Endothelial cell of umbilical vein (primary cell): ENCODE measurements around the gene RGS9BP. TPM values are rescaled to one million over a fixed set of nuclear protein-coding genes. Genes with fewer than 3 reads are reported as not detected.

Source experiments
- BruUV-seq: library from RNA; stranded (reverse); fragments of 400-500 nt; replicated peaks from 2 replicates; lab custom pipeline; 2021; lab: Mats Ljungman, UMichigan
- CTCF ChIA-PET: fragments of 300-600, 350-600 bp; sonication (Branson Sonifier 250); formaldehyde crosslinking; loops from one replicate; lab custom pipeline; 2021; ENCODE audit warnings: antibody characterized with exemption, inconsistent platforms; lab: Charles Lee
- POLR2A ChIA-PET: fragments of 300-600, 350-600 bp; sonication (Branson Sonifier 250); formaldehyde crosslinking; loops from one replicate; lab custom pipeline; 2021; ENCODE audit warnings: antibody characterized with exemption, inconsistent platforms; lab: Charles Lee
- DNase-seq: peaks from one replicate; pipeline ENCODE4 v3.0.0-alpha.2; 2011; ENCODE audit warnings: low read depth, low spot score
- FAIRE-seq: peaks from 2 replicates; lab custom pipeline; 2011; peaks lifted over from hg19 to GRCh38; lab: Jason Lieb, UNC
- H2AFZ ChIP-seq: 2 replicates; pipeline ENCODE4 v1.6.0; 2012; ENCODE audit warnings: low read depth, low read length, control low read depth, inconsistent platforms
- H3K27ac ChIP-seq: 2 replicates; pipeline ENCODE4 v1.5.1; 2011; ENCODE audit warnings: low read depth, mild to moderate bottlenecking, control low read depth, low read length, moderate library complexity; ENCODE audit not compliant: insufficient read depth
- H3K27me3 ChIP-seq, 2 experiments: 2 replicates each; pipeline versions ENCODE4 v1.6.0 to v1.6.1; 2011; ENCODE audit warnings: low read length in 2 of 2, mixed read lengths in 1 of 2; ENCODE audit not compliant: control insufficient read depth in 2 of 2, insufficient read depth in 2 of 2
- H3K36me3 ChIP-seq, 2 experiments: 2 replicates in 1 of 2; 3 replicates in 1 of 2; pipeline ENCODE4 v1.5.1; 2011; ENCODE audit warnings: low read length in 2 of 2, mild to moderate bottlenecking in 1 of 2, moderate library complexity in 1 of 2; ENCODE audit not compliant: control insufficient read depth in 2 of 2, insufficient read depth in 2 of 2; ENCODE audit errors: extremely low read depth in 1 of 2
- H3K4me1 ChIP-seq: 3 replicates; pipeline ENCODE4 v1.5.1; 2011; ENCODE audit warnings: mild to moderate bottlenecking, low read length; ENCODE audit not compliant: control insufficient read depth, insufficient read depth; ENCODE audit errors: extremely low read depth
- H3K4me2 ChIP-seq: 2 replicates; pipeline ENCODE4 v1.6.1; 2011; ENCODE audit warnings: low read length, control low read depth, mixed read lengths; ENCODE audit not compliant: insufficient read depth
- H3K4me3 ChIP-seq, 3 experiments: fragments of 200-600 bp in 1 of 3; sonication (generic), shearing (Covaris generic) in 1 of 3; replicated peaks in 1 of 3; 2 replicates each; pipeline ENCODE4 v1.5.1; 2011 to 2016; ENCODE audit warnings: control low read depth in 3 of 3, low read length in 3 of 3, mild to moderate bottlenecking in 2 of 3, inconsistent platforms in 1 of 3, low read depth in 1 of 3, moderate library complexity in 1 of 3; ENCODE audit not compliant: insufficient read depth in 1 of 3
- H3K79me2 ChIP-seq: 2 replicates; pipeline ENCODE4 v1.6.0; 2012; ENCODE audit warnings: low read length, inconsistent platforms; ENCODE audit not compliant: control insufficient read depth, insufficient read depth
- H3K9ac ChIP-seq: replicated peaks from 2 replicates; pipeline ENCODE3; 2011; ENCODE audit warnings: low read length, control low read depth; ENCODE audit not compliant: insufficient read depth; ENCODE audit errors: extremely low read depth
- H3K9me1 ChIP-seq: replicated peaks from 3 replicates; pipeline ENCODE4 v1.6.0; 2011; ENCODE audit warnings: mild to moderate bottlenecking, low read length; ENCODE audit not compliant: control insufficient read depth, insufficient read depth; ENCODE audit errors: extremely low read depth
- H3K9me3 ChIP-seq: replicated peaks from 2 replicates; pipeline ENCODE4 v1.5.1; 2012; ENCODE audit warnings: low read length, inconsistent platforms; ENCODE audit not compliant: control insufficient read depth, insufficient read depth
- H4K20me1 ChIP-seq: replicated peaks from 2 replicates; pipeline ENCODE3; 2011; ENCODE audit warnings: mild to moderate bottlenecking, low read length; ENCODE audit not compliant: control insufficient read depth, insufficient read depth; ENCODE audit errors: extremely low read depth
- EZH2 ChIP-seq: IDR thresholded peaks from 2 replicates; pipeline ENCODE4 v1.6.1; 2012; ENCODE audit warnings: borderline replicate concordance, low read depth, mild to moderate bottlenecking, moderate library complexity, low read length, inconsistent platforms; ENCODE audit not compliant: severe bottlenecking
- FOS ChIP-seq: IDR thresholded peaks from 2 replicates; pipeline ENCODE4 v1.6.1; 2011; ENCODE audit warnings: mild to moderate bottlenecking, low read length, moderate library complexity, borderline replicate concordance; ENCODE audit not compliant: insufficient read depth
- GATA2 ChIP-seq: IDR thresholded peaks from 2 replicates; pipeline ENCODE4 v1.7.0; 2011; ENCODE audit warnings: low read depth, mild to moderate bottlenecking, moderate library complexity, mixed read lengths, low read length; ENCODE audit not compliant: insufficient read length, insufficient read depth
- JUN ChIP-seq: IDR thresholded peaks from 2 replicates; pipeline ENCODE4 v1.6.1; 2011; ENCODE audit warnings: borderline replicate concordance, low read depth; ENCODE audit not compliant: insufficient read length, insufficient read depth
- MYC ChIP-seq: IDR thresholded peaks from one replicate; pipeline ENCODE4 v1.6.1; 2011; ENCODE audit warnings: mild to moderate bottlenecking, low read depth, low read length
- POLR2A ChIP-seq: IDR thresholded peaks from 2 replicates; pipeline ENCODE4 v1.6.1; 2012; ENCODE audit warnings: low read depth, mild to moderate bottlenecking, control low read depth, low read length
- POLR2AphosphoS5 ChIP-seq: IDR thresholded peaks from 2 replicates; pipeline ENCODE4 v1.6.1; 2012; ENCODE audit warnings: low read depth, mild to moderate bottlenecking, control low read depth, low read length, moderate library complexity; ENCODE audit not compliant: insufficient read depth
- dilution Hi-C: fragments of 300-500 bp; cut with MboI; formaldehyde crosslinking; loops from one replicate; pipeline ENCODE4 v1.15.0; 2019; ENCODE audit warnings: low sequenced_read_pairs; ENCODE audit not compliant: extremely low pct_ligation_motif_present
- intact Hi-C: fragments of 100-400 bp; cut with micrococcal nuclease; formaldehyde crosslinking; loops from one replicate; pipeline ENCODE4 v1.10.0; 2022
- polyA plus RNA-seq, 4 experiments: library from polyadenylated mRNA; depleted of rRNA in 3 of 4; stranded (reverse) in 3 of 4; unstranded in 1 of 4; fragments of >200 nt; gene quantifications; 2 replicates each; pipeline versions ENCODE4 v1.2.1 to v1.2.3, GENCODE V29; 2011 to 2012; ENCODE audit warnings: missing spikeins in 1 of 4
- total RNA-seq: library from RNA; stranded (reverse); gene quantifications from 2 replicates; pipeline ENCODE4 v1.2.3, GENCODE V29; 2021
- TF ChIP-seq, protein P1 (sequence below): IDR thresholded peaks from 2 replicates; pipeline ENCODE4 v1.6.1; 2011; ENCODE audit not compliant: insufficient read depth, insufficient read length
- TF ChIP-seq, protein P2 (sequence below), 2 donors: IDR thresholded peaks; 1 replicate in 1 of 2; 2 replicates in 1 of 2; pipeline ENCODE4 v1.5.1; 2011; ENCODE audit warnings: low read length in 2 of 2, mild to moderate bottlenecking in 2 of 2, moderate library complexity in 2 of 2, control low read depth in 1 of 2, inconsistent platforms in 1 of 2, low read depth in 1 of 2; ENCODE audit not compliant: insufficient read depth in 1 of 2; ENCODE audit errors: extremely low read depth in 1 of 2

The RGS9BP gene
- total and polyA plus RNA-seq, 2 donors (not counting 3 experiments of a cell fraction or from before 2014, with no cell fraction given), result 0.15 TPM; not detected in 1

DNA sequence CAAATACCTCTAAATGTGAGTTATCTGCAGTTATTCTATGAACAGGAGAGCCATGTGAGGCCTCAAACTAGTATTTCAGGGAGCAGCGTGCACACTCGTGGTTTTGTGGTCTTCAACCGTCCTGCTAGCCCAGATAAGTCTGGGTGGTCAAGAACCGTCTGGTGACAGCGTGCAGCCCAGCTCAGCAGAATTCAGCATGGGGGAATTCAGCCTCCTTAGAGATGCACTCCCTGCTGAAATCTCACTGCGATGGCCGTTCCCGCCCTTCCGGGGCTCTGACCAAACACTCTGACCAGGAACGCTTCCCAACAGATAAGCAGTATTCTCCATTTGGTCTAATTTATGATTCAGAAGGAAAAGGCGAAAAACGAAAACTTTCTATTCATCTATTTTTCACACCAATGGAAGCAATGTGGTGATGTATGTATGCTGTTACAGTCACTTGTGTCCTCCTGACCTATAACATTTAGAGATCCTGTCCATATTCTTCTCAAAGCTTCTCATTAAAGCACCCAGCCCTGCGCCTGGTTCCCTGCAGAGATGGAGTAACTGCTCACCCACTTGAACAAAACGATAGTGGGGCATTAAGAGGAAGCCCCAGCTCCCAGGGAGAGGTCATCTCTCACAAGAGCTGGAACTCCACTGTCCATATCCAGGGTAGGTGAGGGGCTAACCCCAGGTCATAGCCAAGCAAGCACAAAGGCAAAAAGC is 3.6 kb upstream of the RGS9BP start:
- Histone ChIP-seq H4K20me1 (peaks cover 3% of the 10 kb centered on the region), H3K9ac (no peak overlapping the region), H3K27me3 (peaks cover 6 to 12% of the 10 kb centered on the region in 2 experiments), H3K27ac (no peak overlapping the region), H3K9me3 (no peaks in the 10 kb centered on the region), H3K4me3 (no peak overlapping the region), H2AFZ (no peak overlapping the region), H3K4me1 (peaks cover 9% of the 10 kb centered on the region), H3K4me2 (no peak overlapping the region), H3K79me2 (peaks cover 61% of the 10 kb centered on the region), H3K9me1 (no peaks in the 10 kb centered on the region), H3K36me3 (peaks cover 0 to under 1% of the 10 kb centered on the region in 2 experiments)
- intact Hi-C loops (no loop called here), dilution Hi-C loops (no loop called here)
- TF ChIP-seq GATA2, result no peak
- no peak for TF ChIP-seq POLR2A
- TF ChIP-seq JUN, result no peak
- no peak for TF ChIP-seq EZH2
- TF ChIP-seq, protein P1, sequence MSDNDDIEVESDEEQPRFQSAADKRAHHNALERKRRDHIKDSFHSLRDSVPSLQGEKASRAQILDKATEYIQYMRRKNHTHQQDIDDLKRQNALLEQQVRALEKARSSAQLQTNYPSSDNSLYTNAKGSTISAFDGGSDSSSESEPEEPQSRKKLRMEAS, result no peak
- no peak for TF ChIP-seq POLR2AphosphoS5
- TF ChIP-seq FOS, result no peak
- TF ChIP-seq, protein P2, sequence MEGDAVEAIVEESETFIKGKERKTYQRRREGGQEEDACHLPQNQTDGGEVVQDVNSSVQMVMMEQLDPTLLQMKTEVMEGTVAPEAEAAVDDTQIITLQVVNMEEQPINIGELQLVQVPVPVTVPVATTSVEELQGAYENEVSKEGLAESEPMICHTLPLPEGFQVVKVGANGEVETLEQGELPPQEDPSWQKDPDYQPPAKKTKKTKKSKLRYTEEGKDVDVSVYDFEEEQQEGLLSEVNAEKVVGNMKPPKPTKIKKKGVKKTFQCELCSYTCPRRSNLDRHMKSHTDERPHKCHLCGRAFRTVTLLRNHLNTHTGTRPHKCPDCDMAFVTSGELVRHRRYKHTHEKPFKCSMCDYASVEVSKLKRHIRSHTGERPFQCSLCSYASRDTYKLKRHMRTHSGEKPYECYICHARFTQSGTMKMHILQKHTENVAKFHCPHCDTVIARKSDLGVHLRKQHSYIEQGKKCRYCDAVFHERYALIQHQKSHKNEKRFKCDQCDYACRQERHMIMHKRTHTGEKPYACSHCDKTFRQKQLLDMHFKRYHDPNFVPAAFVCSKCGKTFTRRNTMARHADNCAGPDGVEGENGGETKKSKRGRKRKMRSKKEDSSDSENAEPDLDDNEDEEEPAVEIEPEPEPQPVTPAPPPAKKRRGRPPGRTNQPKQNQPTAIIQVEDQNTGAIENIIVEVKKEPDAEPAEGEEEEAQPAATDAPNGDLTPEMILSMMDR (IDR thresholded peaks at IDR 0.05; ENCODE audit: extremely low read depth in 1 of 2, insufficient read depth in 1 of 2, low read depth in 1 of 2, low read length in 2 of 2), result no peak
- no peak for TF ChIP-seq MYC
- TSS peak; percentile 2 for BruUV-seq
- CTCF ChIA-PET, result no interaction called here
- DNase-seq, result no peak
- POLR2A ChIA-PET, result no interaction called here
- no peak for FAIRE-seq
